CD4-positive, alpha-beta T cell treated with Interleukin-1 beta for 1 hour (primary cell): ENCODE results near the gene CDCA4.

Experiments
- DNase-seq, 2 donors: peaks; one replicate each; pipeline ENCODE4 v3.0.0-alpha.2; 2020 to 2022

Gene CDCA4

DNA sequence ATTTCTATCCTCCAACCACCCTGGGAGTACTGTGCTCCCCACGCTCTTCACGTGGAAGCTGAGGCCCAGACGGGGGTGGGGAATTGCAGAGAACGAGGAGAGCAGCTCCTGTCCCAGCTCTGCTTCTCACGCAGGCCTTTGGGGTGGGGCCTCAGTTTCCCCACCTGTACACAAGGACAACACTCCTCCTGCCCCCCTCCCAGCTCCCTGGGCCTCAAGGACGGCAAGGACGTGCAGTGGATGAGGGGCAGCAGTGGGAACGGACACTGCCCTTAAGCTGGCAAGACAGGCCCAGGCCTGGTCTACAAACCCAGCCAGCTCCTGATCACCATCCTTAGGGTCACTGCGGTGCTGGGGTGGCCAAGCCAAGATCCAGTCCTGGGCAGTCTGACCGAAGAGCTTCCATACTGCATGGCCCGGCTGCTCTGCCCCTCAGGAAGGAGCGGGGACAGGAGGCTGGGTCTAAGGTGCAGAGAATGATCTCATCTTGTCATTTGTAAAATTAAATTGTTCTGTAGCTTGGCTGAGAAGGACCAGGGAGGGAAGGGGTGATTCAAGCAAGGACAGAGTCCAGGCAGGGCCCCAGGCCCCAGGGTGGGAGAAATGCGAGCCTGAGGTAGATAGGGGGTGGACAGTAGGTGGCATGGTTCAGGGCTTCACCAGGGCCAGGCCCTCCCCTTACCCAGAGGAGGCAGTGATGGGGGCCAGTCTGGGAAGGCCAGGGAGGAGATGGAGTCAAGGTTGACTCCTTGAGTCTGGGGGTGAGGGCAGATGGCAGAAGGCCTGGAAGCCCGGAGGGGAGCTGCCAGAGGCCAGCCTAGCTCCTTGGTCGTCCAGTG is 36.6 kb downstream of the CDCA4 start:
- DNase-seq = no peak

DNA sequence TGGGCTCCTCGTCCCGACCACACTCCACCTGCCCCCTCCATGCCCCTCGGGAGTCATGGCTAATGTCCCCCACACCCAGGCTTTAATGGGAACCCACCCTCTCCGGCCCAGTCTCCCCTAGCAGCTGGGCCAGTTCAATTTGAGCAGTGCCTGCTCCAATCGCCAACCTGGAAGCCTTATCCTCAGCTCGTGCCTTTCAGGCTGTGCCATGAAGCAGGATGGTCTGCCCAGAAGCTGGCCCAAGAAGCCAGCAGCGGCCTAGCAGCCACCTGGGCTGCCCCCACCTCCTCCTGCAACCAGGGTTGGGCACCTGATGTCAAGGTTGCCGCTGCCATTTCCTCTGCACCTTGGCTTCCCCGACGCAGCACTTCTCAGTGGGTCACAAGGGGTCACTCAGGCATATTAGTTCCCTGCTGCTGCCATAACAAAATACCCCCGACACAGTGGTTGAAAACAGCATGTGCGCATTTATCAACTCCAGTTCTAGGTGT is 37.6 kb downstream of the CDCA4 start:
- DNase-seq = no peak

GRCh38 chr14:104982548-104983230 is 38.2 kb downstream of the CDCA4 start:
- no peak for DNase-seq

- DNase-seq = no peak
These were observed 39.0 kb downstream of the CDCA4 start for GRCh38 chr14:104981699-104982541.

GRCh38 chr14:104980611-104981531 is 40.0 kb downstream of the CDCA4 start:
- DNase-seq = no peak

DNA sequence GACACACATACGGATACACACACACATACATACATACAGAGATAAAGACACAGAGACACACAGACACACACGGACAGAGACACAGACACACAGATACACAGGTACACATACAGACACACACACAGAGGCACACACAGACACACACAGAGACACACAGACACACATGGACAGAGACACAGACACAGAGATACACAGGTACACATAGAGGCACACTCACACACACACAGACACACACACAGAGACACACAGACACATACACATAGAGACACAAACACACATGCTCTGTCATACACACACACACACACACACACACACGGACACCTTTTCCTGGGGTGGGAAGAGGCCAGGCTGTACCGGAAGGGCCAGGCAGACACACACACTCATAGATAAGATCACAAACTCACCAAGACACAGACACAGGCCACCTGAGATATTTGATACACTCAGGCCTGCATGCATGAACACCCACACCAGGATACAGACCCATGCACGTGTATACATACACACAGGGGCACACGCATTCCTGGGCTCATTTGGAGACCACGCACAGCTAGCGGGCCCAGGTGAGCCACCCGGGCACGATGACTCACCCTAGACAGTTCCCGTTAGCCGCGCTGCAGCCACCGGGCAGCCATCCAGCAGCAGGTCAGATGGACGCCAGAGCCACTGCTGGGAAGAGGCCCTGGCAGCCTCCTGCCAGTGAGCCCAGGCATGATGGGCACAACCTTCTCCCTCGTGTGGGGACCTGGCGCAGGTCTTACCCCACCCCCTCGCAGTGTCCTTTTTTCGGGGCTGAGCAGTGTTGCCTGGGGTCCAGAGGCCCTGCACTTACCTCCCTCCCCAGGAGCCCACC is 40.9 kb downstream of the CDCA4 start:
- DNase-seq = no peak

GRCh38 chr14:104978746-104979691 is 41.9 kb downstream of the CDCA4 start:
- no peak for DNase-seq

DNA sequence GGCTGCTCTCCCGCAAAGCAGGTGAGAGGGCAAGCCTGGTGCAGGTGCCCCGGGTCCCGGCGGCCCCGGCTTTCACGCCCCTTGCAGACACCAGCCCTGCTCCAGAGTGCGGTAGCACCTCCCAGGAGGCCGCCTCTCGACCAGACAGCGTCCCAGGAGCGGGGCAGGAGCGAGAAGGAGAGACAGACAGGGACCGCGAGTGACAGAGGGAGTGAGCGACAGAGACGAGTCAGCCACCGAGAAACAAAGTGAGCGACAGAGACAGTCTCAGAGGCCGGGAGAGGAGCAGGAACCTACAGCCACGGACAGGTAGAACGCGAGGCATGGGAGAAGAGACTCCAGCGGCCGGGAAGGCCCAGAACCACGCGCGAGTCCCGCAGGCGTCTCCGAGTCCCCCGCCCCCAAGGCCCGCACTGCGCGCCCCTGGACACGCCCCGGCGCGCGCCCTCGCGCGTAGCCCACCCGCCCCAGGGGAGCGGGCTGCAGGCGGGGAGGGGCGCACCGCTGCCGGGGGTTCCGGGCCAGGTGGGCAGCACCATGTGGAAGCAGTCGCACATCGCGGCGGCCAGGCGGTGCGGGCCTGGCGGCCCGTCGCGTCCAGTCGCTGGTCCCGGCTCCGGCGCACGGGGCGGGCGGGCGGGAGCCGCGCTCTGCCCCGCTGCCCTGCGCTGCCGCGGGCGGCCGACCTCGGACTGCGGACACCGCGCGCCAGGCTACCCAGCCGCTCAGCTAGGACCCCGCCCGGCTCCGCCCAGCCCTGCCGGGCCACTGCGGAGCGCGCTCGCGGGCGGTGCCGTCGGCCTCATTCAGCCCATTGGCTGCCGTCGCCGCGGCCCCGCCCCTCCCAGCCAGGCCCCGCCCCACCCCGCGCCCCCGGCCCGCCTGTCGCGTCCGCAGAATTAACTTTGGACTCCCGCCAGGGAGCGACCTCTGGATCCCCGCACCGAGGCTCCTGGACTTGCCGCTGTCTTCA is 42.9 kb downstream of the CDCA4 start, which contains the start of gene AHNAK2:
AHNAK2 (minus strand) TSS at position 694 of the 973 bp plus-strand sequence; CDS start at position 557, 137 bp downstream.
- peak; percentile 54 to 59 for DNase-seq

DNA sequence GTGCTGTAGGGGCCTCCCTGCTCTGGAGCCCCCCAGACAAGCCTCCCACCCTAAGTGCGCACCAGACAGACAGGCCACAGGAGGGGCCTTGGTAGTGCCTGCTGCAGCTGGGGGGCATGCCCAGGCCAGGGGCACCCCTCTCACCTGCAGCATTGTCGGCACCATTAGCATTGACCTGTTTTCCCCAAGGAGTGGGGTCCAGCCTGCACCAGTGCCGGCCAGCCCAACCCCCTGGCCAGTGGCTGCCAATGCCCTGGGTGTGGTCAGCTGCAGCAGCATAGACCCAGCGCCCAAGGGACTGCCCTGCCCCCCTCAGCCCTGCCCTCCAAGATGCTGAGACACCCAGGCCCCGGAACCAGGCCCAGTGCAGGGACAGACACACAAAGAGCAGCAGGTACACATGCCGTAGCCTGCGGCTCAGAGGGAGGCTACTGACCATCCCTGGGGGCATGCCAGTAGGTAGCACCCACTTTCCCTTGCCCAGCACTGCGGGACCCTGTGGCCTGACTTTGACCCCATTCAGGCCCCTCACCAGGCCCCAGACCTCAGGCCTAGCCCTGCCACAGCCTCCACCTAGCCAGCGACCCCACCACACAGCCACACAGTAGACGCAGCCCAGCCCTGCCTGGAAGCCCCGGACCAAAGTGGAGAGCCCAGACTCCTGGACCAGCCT is 43.7 kb downstream of the CDCA4 start:
- DNase-seq = no peak

GRCh38 chr14:104976198-104977007 is 44.5 kb downstream of the CDCA4 start:
- DNase-seq = peak; percentile 86 to 87

- DNase-seq = peak in 1 of 2 donors; percentile 8
These were observed 45.2 kb downstream of the CDCA4 start for GRCh38 chr14:104975481-104976197.

DNA sequence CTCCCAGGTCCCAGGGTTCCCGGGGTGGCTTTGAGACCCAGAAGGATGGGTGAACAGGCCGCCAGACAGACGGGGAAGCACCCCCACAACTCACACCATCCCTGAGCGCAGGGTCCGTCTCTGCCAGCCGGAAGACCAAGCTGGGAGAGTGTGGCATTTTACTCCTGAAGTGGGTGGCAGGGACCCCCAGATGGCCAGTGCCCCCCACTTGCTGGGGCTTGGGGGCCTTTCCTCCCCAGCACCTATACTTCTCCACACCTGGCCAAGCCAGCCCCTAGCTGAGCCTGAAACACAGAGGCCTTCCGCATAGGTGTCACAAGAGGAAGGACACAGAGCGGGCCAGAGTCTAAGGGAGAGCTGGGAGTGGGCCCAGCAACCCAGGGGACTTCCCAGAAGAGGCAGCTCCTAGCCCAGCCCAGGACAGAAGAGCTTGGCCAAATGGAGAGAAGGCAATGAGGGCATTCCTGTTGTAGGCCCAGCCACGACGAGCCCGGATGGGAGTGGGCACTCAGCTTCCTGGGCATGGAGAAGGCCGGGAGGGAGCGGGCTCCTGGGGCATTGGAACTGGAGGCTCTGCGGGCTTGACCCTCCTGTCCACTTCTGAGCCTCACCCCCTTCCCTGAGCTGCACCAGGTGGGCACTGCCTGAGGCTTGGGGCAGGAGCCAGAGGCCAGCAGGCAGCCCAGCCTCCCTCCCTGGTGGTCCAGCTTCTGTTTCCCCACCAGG is 46.1 kb downstream of the CDCA4 start:
- DNase-seq = no peak

DNA sequence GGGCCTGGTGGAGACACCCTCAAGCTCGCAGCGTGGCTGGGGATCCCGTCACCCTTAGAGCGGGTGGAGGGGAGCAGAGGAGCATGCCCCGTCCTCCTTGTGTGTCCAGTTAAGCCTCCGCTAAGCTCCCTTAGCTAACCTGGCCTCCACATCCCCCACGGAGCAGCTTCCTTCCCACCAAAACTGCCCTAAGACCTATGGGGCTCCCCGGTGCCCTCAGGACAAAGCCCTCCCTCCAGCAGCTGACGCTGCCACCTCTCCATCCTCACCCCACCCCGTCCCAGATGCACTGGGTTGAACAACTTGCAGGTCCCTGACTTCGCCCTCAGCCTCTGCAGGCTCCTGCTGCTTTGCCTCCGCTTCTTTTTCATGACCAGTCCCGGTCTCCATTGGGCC is 46.7 kb downstream of the CDCA4 start:
- no peak for DNase-seq

GRCh38 chr14:104973385-104974145 is 47.3 kb downstream of the CDCA4 start:
- no peak for DNase-seq

- DNase-seq = no peak
These were observed 47.8 kb downstream of the CDCA4 start for GRCh38 chr14:104973135-104973384.
